Progenitor cell of endocrine pancreas (in vitro differentiated cells): ENCODE data around the gene PCLO. TPM values are rescaled to one million over a fixed set of nuclear protein-coding genes. Genes with fewer than 3 reads are reported as not detected.

Experiments used
- DNase-seq: peaks from one replicate; pipeline ENCODE4 v3.0.0; 2021; ENCODE audit warnings: low spot score; ENCODE audit not compliant: unreplicated experiment
- H3K27ac Mint-ChIP-seq: 2 replicates; pipeline ENCODE4 v1.8.0; 2021; ENCODE audit warnings: mild to moderate bottlenecking, moderate library complexity, mixed read lengths
- H3K27me3 Mint-ChIP-seq: 2 replicates; pipeline ENCODE4 v1.8.0; 2021; ENCODE audit warnings: mixed read lengths
- H3K36me3 Mint-ChIP-seq: 2 replicates; pipeline ENCODE4 v1.8.0; 2022; ENCODE audit warnings: mixed read lengths; ENCODE audit not compliant: insufficient read depth
- H3K4me1 Mint-ChIP-seq: 2 replicates; pipeline ENCODE4 v1.8.0; 2021; ENCODE audit warnings: low read depth, mixed read lengths
- H3K4me3 Mint-ChIP-seq: 2 replicates; pipeline ENCODE4 v1.8.0; 2021; ENCODE audit warnings: low read depth, mild to moderate bottlenecking, moderate library complexity, mixed read lengths
- H3K9me3 Mint-ChIP-seq: 2 replicates; pipeline ENCODE4 v1.8.0; 2021; ENCODE audit warnings: low read depth, mixed read lengths
- total RNA-seq: library from RNA; stranded (reverse); gene quantifications from 2 replicates; pipeline ENCODE4 v1.2.1, GENCODE V29; 2021
- TF ChIP-seq, protein P1 (sequence below): fragments of 200-600 bp; sonication (generic); IDR thresholded peaks from one replicate; pipeline ENCODE4 v1.5.0; 2021; ENCODE audit warnings: antibody characterized with exemption, mild to moderate bottlenecking; ENCODE audit not compliant: unreplicated experiment

Gene PCLO
- total RNA-seq, 1 donor from 2014 or later = 11.9 TPM

DNA sequence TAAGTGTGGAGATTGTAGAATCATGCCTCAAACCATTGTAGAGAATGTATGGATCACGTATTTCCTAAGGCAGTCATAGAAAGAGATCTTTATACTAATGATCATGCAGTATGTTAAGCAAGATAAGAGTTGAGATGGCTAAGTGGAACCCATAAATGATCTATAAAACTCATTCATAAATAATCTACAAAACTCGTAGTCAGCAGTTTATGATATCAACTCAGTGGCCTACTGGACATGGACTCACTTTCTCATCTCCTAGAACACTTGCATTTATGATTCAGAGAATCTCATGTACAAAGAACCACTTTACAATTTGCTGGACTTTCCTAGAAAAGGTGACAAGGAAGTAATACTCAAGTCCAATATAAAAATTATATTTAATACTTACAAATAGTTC lies 339.6 kb downstream of the PCLO start:
- DNase-seq = no peak
- Mint-ChIP-seq H3K36me3 (no peaks in the 10 kb centered on the region), H3K4me1 (no peaks in the 10 kb centered on the region), H3K27me3 (no peaks in the 10 kb centered on the region), H3K27ac (no peak overlapping the region), H3K9me3 (no peaks in the 10 kb centered on the region), H3K4me3 (no peak overlapping the region)
- TF ChIP-seq, protein P1, sequence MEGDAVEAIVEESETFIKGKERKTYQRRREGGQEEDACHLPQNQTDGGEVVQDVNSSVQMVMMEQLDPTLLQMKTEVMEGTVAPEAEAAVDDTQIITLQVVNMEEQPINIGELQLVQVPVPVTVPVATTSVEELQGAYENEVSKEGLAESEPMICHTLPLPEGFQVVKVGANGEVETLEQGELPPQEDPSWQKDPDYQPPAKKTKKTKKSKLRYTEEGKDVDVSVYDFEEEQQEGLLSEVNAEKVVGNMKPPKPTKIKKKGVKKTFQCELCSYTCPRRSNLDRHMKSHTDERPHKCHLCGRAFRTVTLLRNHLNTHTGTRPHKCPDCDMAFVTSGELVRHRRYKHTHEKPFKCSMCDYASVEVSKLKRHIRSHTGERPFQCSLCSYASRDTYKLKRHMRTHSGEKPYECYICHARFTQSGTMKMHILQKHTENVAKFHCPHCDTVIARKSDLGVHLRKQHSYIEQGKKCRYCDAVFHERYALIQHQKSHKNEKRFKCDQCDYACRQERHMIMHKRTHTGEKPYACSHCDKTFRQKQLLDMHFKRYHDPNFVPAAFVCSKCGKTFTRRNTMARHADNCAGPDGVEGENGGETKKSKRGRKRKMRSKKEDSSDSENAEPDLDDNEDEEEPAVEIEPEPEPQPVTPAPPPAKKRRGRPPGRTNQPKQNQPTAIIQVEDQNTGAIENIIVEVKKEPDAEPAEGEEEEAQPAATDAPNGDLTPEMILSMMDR = no peak

DNA sequence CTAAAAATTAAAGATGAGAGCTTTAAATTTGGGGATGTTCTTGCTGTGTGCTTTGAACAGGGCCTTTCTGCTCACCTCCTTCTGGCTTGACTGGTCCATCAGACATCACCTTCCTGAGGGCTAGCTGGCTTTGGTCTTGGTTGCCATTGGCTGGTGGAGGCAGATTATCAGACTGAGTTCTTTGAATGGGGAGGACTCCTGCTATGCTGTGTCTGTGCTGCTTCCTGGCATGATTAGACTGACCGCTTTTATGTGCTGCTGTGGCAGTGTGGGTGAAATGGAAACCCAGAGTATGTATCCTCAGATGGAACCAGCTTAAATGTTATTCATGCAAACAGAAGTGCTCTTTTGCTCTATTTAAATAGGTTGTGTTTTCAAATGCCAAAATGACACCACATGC lies 341.6 kb downstream of the PCLO start:
- Mint-ChIP-seq H3K9me3 (no peaks in the 10 kb centered on the region), H3K4me1 (no peaks in the 10 kb centered on the region), H3K27ac (no peak overlapping the region), H3K27me3 (no peaks in the 10 kb centered on the region), H3K36me3 (no peaks in the 10 kb centered on the region), H3K4me3 (no peak overlapping the region)
- TF ChIP-seq, protein P1 = no peak
- no peak for DNase-seq

GRCh38 chr7:82818171-82818570 lies 344.5 kb downstream of the PCLO start:
- no peak overlapping the region for H3K27ac Mint-ChIP-seq
- H3K4me1 Mint-ChIP-seq = no peaks in the 10 kb centered on the region
- H3K36me3 Mint-ChIP-seq = no peaks in the 10 kb centered on the region
- DNase-seq = no peak
- no peaks in the 10 kb centered on the region for H3K27me3 Mint-ChIP-seq
- no peak overlapping the region for H3K4me3 Mint-ChIP-seq
- H3K9me3 Mint-ChIP-seq = no peaks in the 10 kb centered on the region
- TF ChIP-seq, protein P1 = no peak

GRCh38 chr7:82816272-82816671 lies 346.4 kb downstream of the PCLO start:
- Mint-ChIP-seq H3K27me3 (no peaks in the 10 kb centered on the region), H3K9me3 (no peaks in the 10 kb centered on the region), H3K27ac (no peak overlapping the region), H3K4me3 (no peak overlapping the region), H3K36me3 (no peaks in the 10 kb centered on the region), H3K4me1 (no peaks in the 10 kb centered on the region)
- TF ChIP-seq, protein P1 = no peak
- DNase-seq = no peak

DNA sequence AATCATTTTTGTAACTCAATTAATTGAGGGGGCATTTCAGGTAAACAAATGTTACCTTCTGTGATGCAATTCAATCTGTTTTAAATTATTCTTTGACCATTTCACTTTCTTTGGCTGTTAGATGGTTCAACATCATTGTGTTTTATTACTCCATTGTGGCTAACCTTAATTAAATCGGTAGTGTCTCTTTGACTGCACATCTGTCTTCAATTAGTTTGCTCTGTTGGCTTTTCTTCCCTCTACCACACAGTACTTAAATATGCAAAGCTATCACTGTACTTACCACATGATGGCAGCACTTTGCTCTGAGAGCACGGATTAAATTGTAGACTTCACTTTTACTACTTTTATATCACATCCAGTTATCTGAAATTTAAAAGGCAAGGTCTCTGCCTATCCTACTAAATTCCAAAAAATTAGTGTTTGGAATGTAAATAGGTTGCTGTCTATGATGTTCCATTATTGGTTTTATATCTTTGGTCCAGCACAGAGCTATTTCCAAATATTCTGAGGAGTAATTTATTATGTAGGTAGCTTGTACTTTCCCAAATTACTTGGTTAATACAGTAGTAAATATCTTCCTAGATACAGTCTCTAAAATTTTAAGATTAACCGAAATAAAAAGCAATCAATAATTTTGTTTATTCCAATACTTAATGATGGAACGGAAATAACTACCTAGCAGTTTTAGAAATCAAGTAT lies 352.0 kb downstream of the PCLO start:
- H3K27ac Mint-ChIP-seq = no peak overlapping the region
- H3K4me1 Mint-ChIP-seq = no peaks in the 10 kb centered on the region
- no peaks in the 10 kb centered on the region for H3K27me3 Mint-ChIP-seq
- DNase-seq = no peak
- H3K36me3 Mint-ChIP-seq = no peaks in the 10 kb centered on the region
- H3K4me3 Mint-ChIP-seq = no peak overlapping the region
- TF ChIP-seq, protein P1 = peak; percentile 81
- H3K9me3 Mint-ChIP-seq = no peaks in the 10 kb centered on the region
